ENCODE data around the gene ACP3.

ACP3 gene, protein sequence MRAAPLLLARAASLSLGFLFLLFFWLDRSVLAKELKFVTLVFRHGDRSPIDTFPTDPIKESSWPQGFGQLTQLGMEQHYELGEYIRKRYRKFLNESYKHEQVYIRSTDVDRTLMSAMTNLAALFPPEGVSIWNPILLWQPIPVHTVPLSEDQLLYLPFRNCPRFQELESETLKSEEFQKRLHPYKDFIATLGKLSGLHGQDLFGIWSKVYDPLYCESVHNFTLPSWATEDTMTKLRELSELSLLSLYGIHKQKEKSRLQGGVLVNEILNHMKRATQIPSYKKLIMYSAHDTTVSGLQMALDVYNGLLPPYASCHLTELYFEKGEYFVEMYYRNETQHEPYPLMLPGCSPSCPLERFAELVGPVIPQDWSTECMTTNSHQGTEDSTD

DNA sequence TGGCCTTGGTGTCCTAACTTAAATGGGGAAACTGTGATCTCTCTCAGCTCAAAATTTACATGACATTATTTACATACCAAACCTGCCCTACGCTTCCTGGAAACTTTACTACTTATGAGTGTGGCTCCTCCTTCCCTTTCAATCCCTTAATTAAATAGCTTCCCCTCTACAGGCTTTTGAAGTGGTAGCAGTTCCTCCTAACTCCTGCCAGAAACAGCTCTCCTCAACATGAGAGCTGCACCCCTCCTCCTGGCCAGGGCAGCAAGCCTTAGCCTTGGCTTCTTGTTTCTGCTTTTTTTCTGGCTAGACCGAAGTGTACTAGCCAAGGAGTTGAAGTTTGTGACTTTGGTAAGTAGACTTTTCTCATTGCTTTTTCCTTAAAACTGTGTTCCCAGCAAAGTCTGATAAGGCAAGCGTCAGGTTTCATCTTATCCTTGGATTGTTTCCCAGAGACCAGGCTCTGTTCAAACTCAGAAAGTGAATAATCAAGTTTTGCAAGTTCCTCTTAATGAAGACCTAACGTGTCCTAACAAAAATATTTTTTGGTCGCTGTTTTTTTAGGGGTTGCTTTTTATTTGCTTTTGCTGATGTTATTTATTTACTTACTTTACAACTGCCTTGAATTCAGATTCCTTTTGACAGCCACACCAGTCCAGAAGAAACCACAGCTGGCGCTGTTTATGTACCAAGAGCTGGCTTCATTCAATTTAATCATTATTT, at the start of gene ACP3:
TSS of gene ACP3 (plus strand) at position 179 of the 720 bp plus-strand sequence. CDS start at position 229, 50 bp downstream.
- peak; percentile 62 for DNase-seq (ENCODE audit: low read depth)
- H3K4me3 ChIP-seq (ENCODE audit: control insufficient read depth, low read depth, low read length), result no peak within 1 kb of the TSS
- TF ChIP-seq, protein P1, sequence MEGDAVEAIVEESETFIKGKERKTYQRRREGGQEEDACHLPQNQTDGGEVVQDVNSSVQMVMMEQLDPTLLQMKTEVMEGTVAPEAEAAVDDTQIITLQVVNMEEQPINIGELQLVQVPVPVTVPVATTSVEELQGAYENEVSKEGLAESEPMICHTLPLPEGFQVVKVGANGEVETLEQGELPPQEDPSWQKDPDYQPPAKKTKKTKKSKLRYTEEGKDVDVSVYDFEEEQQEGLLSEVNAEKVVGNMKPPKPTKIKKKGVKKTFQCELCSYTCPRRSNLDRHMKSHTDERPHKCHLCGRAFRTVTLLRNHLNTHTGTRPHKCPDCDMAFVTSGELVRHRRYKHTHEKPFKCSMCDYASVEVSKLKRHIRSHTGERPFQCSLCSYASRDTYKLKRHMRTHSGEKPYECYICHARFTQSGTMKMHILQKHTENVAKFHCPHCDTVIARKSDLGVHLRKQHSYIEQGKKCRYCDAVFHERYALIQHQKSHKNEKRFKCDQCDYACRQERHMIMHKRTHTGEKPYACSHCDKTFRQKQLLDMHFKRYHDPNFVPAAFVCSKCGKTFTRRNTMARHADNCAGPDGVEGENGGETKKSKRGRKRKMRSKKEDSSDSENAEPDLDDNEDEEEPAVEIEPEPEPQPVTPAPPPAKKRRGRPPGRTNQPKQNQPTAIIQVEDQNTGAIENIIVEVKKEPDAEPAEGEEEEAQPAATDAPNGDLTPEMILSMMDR (IDR thresholded peaks at IDR 0.05; ENCODE audit: control insufficient read depth, insufficient read depth, low read depth, low read length, missing control alignments), result no peak

DNA sequence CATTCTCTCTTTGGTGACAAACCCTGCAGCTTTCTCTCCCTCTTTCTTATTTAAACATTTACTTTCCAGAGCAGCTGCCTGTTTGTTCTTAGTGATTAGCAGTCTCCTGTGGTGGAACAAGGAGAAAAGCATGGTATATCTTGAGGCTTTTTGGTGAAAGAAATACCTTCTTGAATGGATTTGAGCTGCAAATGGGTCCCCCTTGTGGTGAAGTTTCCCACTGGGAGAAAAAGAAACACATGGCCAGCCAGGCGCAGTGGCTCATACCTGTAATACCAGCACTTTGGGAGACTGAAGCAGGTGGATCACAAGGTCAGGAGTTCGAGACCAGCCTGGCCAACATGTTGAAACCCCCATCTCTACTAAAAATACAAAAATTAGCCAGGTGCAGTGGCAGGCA, 48.3 kb upstream of the ACP3 start:
- no peak for DNase-seq (ENCODE audit: low read depth)
- TF ChIP-seq, protein P1 (IDR thresholded peaks at IDR 0.05; ENCODE audit: control insufficient read depth, insufficient read depth, low read depth, low read length, missing control alignments), result peak; percentile 48
- no peak overlapping the region for H3K4me3 ChIP-seq (ENCODE audit: control insufficient read depth, low read depth, low read length)

DNA sequence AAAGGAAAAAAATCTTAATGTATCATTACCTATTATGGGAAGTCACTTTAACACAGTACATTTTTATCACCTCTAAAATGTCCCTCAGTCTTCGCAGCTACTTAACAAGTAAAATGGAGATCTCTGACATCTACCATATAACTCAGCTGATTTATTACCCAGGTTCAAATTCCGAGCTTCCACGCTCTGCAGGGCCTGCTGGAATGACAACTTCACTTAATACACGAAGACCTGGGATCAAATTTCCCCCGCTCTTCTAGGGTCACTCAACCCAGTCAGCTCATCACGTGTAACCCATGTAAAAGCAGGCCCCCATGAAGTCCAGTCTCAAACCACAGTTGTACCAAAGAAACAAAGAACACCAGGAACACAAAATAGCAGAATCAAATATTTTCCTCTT, 44.2 kb upstream of the ACP3 start:
- TF ChIP-seq, protein P1 (IDR thresholded peaks at IDR 0.05; ENCODE audit: control insufficient read depth, insufficient read depth, low read depth, low read length, missing control alignments), result no peak
- DNase-seq (ENCODE audit: low read depth), result no peak
- H3K4me3 ChIP-seq (ENCODE audit: control insufficient read depth, low read depth, low read length), result no peak overlapping the region

DNA sequence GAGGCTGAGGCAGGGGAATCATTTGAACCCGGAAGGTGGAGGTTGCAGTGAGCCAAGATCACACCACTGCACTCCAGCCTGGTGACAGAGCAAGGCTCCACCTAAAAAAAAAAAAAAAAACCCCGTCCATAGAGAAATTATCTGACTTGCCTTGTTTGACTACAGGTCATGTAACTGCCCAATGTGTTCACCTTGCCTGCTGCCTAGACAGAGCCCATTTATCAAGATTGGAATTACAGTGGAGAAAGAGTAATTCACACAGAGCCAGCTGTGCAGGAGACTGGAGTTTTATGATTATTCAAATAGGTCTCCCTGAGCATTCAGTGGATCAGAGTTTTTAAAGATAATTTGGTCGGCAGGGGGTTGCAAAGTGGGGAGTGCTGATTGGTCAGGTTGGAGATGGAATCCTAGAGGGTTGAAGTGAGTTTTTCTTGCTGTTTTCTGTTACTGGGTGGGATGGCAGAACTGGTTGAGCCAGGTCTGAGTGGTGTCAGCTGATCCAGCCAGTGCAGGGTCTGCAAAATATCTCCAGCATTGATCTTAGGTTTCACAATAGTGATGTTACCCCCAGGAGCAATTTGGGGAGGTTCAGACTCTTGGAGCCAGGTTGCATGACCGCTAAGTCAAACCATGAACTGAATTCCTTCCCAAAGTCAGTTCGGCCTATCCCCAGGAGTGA, 40.8 kb upstream of the ACP3 start:
- H3K4me3 ChIP-seq (ENCODE audit: control insufficient read depth, low read depth, low read length), result no peak overlapping the region
- no peak for DNase-seq (ENCODE audit: low read depth)
- TF ChIP-seq, protein P1 (IDR thresholded peaks at IDR 0.05; ENCODE audit: control insufficient read depth, insufficient read depth, low read depth, low read length, missing control alignments), result no peak

DNA sequence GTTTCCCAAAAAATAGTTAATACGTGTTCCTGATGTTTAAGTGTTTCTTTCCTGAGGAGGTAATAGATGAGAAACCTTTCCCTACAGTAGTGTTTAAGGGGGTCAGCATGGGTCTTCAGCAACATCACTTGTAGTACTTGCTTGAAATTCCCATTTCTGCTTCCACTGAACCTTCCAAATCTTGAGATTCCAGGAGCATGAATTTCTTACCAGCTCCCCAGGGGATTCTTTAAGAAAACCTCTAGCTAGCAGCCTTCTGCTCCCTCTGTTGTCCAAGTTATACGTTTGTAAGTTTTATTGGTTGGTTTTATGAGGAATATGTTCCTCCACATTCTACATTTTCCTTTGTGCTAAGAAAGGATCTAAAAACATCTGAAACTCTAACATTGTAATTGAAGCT, 38.2 kb upstream of the ACP3 start:
- DNase-seq (ENCODE audit: low read depth), result no peak
- TF ChIP-seq, protein P1 (IDR thresholded peaks at IDR 0.05; ENCODE audit: control insufficient read depth, insufficient read depth, low read depth, low read length, missing control alignments), result no peak
- H3K4me3 ChIP-seq (ENCODE audit: control insufficient read depth, low read depth, low read length), result no peak overlapping the region

DNA sequence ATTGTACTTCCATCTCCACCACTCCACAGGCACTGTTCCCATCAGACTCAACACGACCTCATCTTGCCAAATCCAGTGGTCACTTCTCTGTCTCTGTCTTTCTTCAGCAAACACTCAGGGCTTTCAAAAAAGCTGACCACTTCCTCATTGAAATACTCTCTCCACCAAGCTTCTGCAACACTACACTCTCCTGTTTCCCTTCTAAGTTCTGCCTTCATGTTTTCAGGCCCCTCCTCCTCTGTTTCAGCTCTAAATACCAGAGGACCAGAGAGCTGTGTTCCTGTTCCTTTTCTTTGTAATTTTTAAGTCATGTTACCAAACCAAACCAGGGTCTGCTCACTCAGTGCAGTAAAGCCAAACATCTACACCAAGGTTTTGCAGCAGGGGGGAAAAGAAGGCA, 33.8 kb upstream of the ACP3 start:
- DNase-seq (ENCODE audit: low read depth), result no peak
- H3K4me3 ChIP-seq (ENCODE audit: control insufficient read depth, low read depth, low read length), result no peak overlapping the region
- TF ChIP-seq, protein P1 (IDR thresholded peaks at IDR 0.05; ENCODE audit: control insufficient read depth, insufficient read depth, low read depth, low read length, missing control alignments), result no peak

Measured in AG09309 (cell line).